AG04450 (cell line): Measurements from ENCODE around the gene ARHGAP42. TPM values are rescaled to one million over a fixed set of nuclear protein-coding genes. Genes with fewer than 3 reads are reported as not detected.

Experiments
- CTCF ChIA-PET: fragments of 300-600, 350-600 bp; formaldehyde crosslinking; extraction: SDS; loops from one replicate; lab custom pipeline; 2022; ENCODE audit warnings: antibody characterized with exemption, inconsistent platforms; lab: Charles Lee
- POLR2A ChIA-PET: fragments of 350-600 bp; formaldehyde crosslinking; extraction: SDS; loops from one replicate; lab custom pipeline; 2021; ENCODE audit warnings: antibody characterized with exemption, inconsistent platforms; lab: Yijun Ruan, JAX
- DNase-seq: peaks from one replicate; pipeline ENCODE4 v3.0.0-alpha.2; 2011; ENCODE audit warnings: low read depth, low spot score
- H3K27ac ChIP-seq: one replicate; pipeline ENCODE4 v1.5.1; 2012; ENCODE audit warnings: low read depth, low read length, control low read depth
- H3K27me3 ChIP-seq: one replicate; pipeline ENCODE4 v1.6.0; 2012; ENCODE audit warnings: low read length; ENCODE audit not compliant: control insufficient read depth, insufficient read depth
- H3K4me3 ChIP-seq: 2 replicates; pipeline ENCODE4 v1.5.1; 2011; ENCODE audit warnings: mild to moderate bottlenecking, low read depth, low read length, control low read depth
- H3K9me3 ChIP-seq: 2 replicates; pipeline ENCODE4 v1.5.1; 2012; ENCODE audit warnings: low read length; ENCODE audit not compliant: control insufficient read depth, insufficient read depth
- CTCF ChIP-seq: IDR thresholded peaks from 2 replicates; pipeline ENCODE4 v1.5.1; 2011; ENCODE audit warnings: low read depth, low read length, control low read depth, inconsistent platforms
- polyA plus RNA-seq: library from polyadenylated mRNA; depleted of rRNA; stranded (reverse); fragments of >200 nt; gene quantifications from 2 replicates; pipeline ENCODE4 v1.2.3, GENCODE V29; 2011

The ARHGAP42 gene
- polyA plus RNA-seq, 1 experiment: 9.0 TPM

GRCh38 chr11:100769165-100769564 is 82.1 kb downstream of the ARHGAP42 start:
- ChIA-PET POLR2A (no interaction called here), CTCF (no interaction called here)
- TF ChIP-seq CTCF: no peak
- Histone ChIP-seq H3K4me3 (no peak overlapping the region), H3K9me3 (no peaks in the 10 kb centered on the region), H3K27ac (no peak overlapping the region), H3K27me3 (no peaks in the 10 kb centered on the region)
- no peak for DNase-seq

GRCh38 chr11:100769617-100770016 is 82.5 kb downstream of the ARHGAP42 start:
- no peaks in the 10 kb centered on the region for H3K9me3 ChIP-seq
- CTCF ChIA-PET: no interaction called here
- POLR2A ChIA-PET: no interaction called here
- TF ChIP-seq CTCF: no peak
- no peak overlapping the region for H3K4me3 ChIP-seq
- H3K27ac ChIP-seq: no peak overlapping the region
- no peaks in the 10 kb centered on the region for H3K27me3 ChIP-seq
- no peak for DNase-seq

- DNase-seq: no peak
These were observed 87.0 kb downstream of the ARHGAP42 start for GRCh38 chr11:100774132-100774531.

DNA sequence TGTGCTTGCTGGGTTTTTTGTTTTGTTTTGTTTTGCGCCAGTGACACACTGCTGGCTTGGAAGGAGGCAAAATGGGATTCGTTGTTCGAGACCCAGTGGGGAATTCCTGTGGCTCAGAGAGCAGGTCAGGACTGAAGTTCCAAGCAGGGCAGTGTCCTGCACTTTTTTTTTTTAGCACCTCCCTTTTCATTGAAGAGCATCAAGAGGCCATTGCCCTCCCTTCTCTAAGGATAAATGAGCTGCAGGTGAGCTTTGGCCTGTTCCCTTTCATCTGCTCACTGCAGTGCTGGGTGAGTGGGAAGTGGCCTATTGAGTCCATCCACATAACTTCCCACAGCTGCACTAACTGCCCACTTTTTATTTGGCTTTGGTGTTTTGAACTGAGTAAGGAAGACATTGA is 87.8 kb downstream of the ARHGAP42 start:
- DNase-seq: no peak
- Histone ChIP-seq H3K9me3 (no peaks in the 10 kb centered on the region), H3K27ac (no peak overlapping the region), H3K4me3 (no peak overlapping the region), H3K27me3 (no peaks in the 10 kb centered on the region)
- ChIA-PET POLR2A (no interaction called here), CTCF (no interaction called here)
- TF ChIP-seq CTCF: no peak

More at GRCh38 chr11:100774132-100774531, 87.0 kb downstream of the ARHGAP42 start:
- Histone ChIP-seq H3K4me3 (no peak overlapping the region), H3K27me3 (no peaks in the 10 kb centered on the region), H3K9me3 (no peaks in the 10 kb centered on the region), H3K27ac (no peak overlapping the region)
- CTCF ChIA-PET: no interaction called here
- POLR2A ChIA-PET: no interaction called here
- no peak for TF ChIP-seq CTCF

- Histone ChIP-seq H3K27me3 (no peaks in the 10 kb centered on the region), H3K27ac (no peak overlapping the region), H3K4me3 (no peak overlapping the region), H3K9me3 (no peaks in the 10 kb centered on the region)
- POLR2A ChIA-PET: interaction anchor here (0.7 kb wide), 2 partner anchors 17 to 88 kb away, joined by 3 to 5 read pairs; no protein-coding TSS in a partner anchor
- TF ChIP-seq CTCF: no peak
- DNase-seq: peak; percentile 21
- CTCF ChIA-PET: interaction anchor here (0.5 to 0.6 kb wide), 4 partner anchors 11 to 102 kb away, joined by 3 to 4 read pairs (median 3); no protein-coding TSS in a partner anchor
These were observed 89.3 kb downstream of the ARHGAP42 start for GRCh38 chr11:100776212-100776896.
